HS-27A (cell line): ENCODE results near the gene ANKRD2.
A peak's percentile ranks its signal among the peaks of the same experiment; 100 is the strongest.
"Not testable (repeated sequence)": the region's sequence is repeated elsewhere in the genome, so short reads cannot be mapped to it uniquely, and the experiment has no call there.

Experiments used
- DNase-seq: peaks from one replicate; pipeline ENCODE4 v3.0.0-alpha.2; 2012; ENCODE audit warnings: low read depth, missing footprints

The ANKRD2 gene, protein sequence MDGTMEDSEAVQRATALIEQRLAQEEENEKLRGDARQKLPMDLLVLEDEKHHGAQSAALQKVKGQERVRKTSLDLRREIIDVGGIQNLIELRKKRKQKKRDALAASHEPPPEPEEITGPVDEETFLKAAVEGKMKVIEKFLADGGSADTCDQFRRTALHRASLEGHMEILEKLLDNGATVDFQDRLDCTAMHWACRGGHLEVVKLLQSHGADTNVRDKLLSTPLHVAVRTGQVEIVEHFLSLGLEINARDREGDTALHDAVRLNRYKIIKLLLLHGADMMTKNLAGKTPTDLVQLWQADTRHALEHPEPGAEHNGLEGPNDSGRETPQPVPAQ

DNA sequence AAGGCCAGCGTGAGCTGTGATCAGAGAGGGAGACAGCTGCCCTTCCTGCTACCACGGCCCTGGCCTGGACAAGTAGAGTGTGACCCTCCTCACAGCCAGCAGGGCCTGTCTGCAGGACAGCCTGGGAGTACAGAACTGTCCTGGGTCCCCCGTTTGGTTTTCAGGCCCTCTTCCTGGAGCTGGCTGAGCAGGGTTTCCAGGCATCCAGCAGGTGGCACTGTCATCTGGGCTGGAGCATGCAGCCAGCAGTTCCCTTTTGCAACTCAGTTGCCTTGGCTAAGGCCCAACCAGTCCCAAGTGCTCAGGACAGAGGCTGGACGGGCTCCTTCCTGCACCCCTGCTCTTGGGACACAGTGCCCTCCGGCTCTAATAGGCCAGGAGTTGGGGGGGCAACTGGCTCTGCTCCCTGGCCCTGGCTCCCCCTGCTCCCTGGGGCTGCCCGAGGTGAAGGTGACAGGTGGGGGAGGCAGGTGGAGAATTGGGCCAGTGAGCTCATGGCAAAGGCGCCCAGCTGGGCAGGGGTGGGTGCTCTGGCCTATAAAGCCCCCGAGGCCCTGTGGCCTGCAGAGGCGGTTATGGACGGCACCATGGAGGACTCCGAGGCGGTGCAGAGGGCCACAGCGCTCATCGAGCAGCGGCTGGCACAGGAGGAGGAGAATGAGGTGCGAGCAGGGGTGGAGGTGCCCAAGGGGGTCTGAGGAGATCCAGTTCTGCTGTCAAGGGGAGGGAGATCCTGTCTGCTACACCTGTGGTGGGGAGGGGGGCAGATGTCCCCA is at the start of gene ANKRD2:
TSS of gene ANKRD2 (plus strand) at position 566 of the 776 bp plus-strand sequence. CDS start at position 576, 10 bp downstream.
- no peak for DNase-seq

DNA sequence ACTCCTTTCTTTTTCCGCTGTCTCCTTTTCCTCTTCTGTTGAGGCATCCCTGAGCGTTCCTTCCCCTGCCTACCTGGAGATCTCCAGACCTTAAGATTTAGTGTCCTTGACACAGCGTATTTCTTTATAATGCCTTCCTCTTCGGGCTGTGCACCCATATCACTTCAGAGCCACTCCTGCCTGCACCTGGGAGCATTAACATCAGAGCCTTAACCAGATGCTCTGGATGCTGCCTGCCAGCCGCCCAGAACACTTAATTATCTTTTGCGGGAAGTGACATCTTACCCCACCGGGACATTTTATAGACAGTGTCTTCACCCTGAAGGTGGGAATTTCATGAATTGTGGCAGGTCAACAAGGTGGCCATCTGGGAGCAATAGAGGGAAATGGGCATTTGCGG is 49.6 kb upstream of the ANKRD2 start:
- DNase-seq, result no peak

DNA sequence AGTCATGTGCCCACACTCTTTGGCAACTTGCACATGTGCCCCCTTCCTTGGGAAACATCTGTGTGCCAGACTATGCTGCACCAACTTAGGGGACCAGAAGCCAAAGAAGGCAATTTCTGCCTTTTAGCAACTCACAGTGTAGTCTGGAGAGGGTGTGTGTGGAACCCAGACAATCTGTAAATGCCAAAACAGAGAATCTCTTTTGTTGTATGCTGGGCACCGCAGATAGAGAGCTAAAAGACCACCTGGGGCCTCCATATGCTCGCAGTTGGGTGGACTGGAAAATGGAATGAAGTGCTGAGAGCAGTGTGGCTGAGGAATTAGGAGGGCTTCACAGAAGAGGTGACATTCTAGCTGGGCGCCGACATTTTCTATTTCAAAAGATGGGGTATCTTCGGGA is 47.5 kb upstream of the ANKRD2 start:
- no peak for DNase-seq

DNA sequence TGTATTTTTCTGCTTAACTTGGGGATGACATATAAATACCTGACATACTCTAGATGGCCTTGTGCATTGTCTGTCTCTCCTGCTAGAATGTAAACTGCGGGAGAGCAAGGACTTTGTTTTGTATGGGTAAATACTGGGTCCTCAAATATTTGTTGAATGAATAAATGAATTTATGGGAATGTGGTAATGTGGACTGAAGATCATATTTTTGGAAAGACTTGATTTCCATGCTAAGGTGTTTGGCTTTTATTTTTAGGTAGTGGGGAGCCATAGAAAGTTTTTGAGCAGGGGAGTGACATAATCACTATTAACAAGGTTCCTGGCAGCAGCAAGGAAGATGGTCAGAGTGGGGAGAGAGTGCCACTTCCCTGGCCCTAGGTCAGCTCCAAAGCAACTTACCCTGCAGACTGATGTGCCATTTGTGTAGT is 46.9 kb upstream of the ANKRD2 start:
- DNase-seq, result no peak

DNA sequence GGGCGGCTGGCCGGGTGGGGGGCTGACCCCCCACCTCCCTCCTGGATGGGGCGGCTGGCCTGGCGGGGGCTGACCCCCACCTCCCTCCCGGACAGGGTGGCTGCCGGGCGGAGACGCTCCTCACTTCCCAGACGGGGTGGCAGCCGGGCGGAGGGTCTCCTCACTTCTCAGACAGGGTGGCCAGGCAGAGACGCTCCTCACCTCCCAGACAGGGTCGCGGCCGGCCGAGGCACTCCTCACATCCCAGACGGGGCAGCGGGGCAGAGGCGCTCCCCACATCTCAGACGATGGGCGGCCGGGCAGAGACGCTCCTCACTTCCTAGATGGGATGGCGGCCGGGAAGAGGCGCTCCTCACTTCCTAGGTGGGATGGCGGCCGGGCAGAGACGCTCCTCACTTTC is 43.7 kb upstream of the ANKRD2 start:
- not testable (repeated sequence) for DNase-seq

DNA sequence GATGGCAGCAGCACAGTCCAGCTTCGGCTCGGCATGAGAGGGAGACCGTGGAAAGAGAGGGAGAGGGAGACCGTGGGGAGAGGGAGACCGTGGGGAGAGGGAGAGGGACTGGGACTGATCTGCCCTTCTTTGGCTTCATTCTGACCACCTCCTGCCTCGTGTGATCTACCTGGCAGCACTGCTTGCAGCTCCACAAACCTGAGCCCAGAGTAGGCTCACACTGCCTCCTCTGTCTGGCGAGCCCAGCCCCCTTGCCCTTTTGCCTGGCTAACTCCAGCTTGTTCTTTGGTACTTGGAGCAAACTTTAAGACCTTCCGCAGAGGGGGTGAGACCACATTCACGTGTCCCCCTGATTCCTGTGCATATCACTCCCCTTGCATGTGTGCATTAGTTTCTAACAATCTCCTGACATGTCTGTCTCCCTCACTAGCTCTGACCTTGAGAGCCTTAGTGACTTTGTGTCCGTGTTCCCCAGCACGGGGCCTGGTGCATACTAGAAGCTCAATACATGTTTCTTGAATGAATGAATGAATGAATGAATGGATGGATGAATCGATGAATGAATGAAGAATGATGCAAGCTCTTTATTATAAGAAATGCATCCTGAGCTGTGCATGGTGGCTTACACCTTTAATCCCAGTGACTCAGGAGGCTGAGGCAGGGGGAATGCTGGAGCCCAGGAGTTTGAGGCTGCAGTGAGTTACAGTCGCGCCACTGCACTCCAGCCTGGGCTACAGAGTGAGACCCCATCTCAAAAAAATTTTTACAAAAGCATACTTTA is 42.7 kb upstream of the ANKRD2 start:
- no peak for DNase-seq

DNA sequence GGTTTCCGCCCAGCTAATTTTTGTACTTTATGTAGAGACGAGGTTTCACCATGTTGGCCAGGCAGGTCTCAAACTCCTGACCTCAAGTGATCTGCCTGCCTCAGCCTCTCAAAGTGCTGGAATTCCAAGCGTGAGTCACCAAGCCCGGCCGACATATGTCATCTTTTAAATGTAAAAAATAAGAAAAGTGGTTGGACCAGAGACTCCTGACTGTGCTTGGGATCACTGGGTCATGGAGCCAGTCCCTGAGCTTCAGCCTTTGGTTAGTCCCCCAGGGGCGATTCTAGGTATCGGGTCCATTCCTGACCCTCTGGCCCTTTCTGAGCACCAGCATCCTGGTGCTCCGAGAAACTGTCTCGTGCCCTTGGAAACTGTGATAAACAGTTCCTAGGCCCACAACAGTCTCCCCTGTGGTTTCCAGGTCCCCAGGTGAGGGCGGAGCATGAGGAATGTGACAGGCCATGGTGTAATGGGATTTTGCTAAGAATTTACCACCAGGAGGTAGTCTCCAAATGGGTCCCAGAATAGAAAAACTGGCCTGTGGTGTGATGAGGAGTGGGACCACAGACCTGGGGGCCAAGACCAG is 41.1 kb upstream of the ANKRD2 start:
- DNase-seq, result no peak

DNA sequence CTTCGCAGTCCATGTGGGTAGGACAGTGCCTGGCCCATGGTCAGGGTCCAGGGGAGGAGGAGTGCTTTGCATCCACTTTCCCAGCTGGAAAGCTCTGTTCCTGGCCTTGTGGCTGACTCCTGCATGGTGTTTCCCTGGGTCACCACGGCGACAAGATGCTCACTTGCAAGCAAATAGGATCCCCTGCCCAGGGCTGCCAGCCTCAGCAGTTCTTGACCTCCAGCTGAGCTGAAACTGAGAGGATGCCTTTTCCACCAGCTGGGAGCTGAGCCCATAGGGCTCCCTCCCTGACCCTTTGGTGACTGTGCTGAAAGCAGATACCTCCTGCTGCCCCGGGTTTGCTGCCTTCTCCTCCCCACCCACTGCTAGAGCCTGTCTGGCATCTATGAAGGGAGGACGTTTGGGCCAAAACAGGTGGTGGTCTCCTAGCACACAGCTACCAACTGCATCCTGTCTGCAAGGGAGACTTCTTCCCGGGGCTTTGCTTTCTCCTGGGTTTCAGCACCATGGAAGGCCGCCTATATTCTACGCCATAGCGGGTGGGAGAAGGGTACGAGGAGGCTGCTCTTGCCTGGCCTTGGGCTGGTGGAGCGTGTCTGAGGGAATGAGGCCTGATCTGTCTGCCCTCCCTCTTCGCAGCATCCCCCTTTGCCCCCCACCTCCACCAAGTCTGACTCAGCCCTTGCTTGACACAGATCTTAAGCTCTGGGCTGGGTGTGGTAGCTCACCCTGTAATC is 39.5 kb upstream of the ANKRD2 start:
- no peak for DNase-seq

DNA sequence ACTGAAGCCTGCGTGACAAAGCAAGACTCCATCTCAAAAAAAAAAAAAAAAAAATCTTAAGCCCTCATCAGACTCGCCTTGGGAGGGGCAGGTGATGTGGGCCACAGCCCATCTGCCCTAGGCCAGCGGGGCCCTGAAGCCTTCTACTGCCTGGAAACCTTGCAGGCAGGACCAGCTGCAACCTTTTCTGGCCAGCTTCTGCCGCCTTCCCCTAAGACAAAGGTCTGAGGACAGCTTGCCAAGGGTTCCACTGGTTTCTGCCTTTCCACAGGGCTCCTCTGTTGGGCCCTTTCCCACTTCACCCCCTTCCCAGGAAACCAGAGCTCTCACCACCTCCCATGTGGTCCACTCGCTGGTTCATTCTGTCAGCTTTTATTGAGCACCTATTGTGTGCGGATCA is 38.7 kb upstream of the ANKRD2 start:
- DNase-seq, result no peak

DNA sequence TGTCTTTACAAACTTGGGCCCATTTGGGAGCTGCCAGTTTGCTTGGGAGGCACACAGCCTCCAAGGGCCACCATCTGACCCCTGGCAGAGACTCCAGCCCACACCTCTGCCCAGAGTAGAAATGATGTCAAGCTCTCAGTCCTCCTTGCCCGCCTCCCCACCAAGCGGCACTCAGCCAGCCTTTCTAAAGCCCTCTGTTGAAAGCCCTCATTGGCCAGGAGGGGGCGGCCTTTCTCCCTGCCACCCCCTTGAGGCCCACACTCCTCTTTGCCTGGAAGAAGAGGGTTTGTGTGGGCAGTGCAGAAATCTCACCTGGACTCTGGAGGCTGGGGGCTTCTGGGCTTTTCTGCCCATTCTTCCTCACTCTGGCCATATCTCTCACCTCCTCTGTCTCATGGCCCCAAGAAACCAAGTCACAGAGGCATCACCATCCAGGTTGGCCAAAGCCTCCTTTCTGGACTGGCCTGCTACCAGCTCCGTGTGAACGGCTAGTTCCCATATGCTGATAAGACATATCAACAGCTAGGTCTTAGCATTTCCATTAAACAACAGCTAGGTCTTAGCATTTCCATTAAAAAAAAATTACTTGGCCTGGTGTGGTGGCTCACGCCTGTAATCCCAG is 37.7 kb upstream of the ANKRD2 start:
- no peak for DNase-seq

DNA sequence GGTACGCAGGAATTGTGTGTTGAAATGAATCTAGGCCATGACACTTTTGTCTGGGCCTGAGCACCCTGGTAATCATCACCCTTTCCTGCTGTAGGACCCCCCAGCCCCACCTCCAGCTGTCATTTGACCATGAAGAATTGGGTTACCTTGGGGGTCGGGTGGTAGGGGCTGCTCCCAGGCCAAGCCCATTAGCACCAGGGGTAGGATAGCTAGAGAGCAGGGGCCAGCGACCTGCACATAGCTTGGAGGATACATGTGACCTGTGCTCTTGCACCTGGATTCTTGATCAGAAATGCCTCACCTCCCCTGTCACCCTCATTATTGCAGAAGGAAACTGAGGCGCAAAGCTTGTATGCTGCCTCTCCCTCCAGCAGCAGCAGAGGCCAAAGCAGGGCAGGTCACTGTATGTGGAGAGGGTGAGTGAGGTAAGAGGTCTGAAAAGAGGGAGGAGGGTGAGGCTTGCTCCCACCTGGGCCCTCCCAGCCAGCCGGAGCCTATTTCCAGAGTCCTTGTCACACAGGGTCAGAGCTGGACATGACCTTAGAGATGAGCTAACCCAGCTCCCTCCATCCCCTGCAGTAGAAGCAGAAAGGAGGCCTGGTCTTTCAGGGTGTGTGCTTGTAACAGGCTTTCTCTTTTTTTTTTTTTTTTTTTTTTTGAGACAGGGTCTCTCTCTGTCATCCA is 35.3 kb upstream of the ANKRD2 start:
- no peak for DNase-seq

DNA sequence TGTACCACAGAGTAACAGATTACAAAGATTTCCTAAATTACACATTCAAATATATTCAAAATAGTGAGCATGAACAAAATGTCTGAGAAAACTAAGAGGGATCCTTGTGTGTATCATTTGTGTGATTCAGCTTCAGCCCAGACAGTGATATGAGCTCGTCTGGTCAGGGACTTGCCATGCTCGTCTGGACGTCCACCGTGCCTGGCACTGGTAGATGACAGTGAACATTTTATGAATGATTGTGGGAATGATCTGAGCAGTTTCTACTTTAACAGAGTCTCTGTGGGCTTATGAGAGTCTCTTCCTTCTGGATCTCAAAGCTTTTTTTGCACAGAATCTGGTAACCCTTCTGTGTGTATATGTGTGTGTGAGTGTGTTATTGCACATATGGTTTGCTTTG is 34.2 kb upstream of the ANKRD2 start:
- no peak for DNase-seq

DNA sequence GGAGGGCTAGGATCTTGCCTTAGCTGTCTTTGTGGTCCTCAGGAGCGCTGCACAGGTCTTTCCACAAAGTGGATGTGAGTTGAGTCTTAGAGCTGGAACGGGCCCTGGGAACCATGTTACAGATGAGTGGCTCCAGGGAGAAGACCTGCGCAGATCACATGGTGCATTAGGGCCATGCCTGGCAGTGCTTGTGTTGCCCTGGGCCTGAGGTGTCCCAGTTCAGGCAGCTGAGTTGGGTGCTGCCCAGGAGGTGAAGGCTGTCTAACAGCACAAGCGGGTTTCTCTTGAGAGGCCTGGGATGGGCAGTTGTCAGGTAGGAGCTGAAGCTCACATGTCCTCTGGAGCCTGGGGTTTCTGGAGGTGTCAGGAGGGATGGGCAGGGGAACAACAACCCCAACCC is 33.7 kb upstream of the ANKRD2 start:
- no peak for DNase-seq

DNA sequence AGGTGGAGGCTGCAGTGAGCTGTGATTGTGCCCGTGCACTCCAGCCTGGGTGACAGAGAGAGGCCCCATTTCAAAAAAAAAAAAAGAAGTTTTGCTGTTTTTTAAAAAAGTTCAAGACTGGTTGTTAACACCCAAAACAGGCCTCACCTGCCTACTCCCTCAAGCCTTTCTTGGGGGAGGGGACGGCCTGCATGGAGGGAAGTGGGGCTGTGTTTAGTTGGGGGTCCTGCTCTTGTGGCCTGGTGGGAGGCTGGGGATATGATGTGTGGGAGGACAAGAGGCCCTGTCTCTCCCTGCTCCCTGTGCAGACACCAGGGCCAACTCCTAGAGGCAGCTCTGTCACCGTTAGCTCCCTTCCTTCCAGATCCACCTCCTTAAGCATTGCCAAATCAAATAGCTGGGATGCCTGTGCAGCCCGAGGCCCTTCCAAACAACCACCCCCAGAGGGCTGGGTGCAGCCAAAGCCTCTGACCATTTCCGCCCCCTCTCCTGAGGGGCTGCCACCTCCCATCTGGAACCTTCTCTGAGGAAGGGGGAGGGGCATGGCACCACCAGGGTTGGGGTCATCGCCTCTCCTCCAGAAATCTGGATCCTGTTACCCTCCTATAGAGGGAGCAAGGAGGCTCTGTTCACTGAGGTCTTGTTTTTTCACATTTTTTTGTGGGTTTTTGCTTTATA is 32.9 kb upstream of the ANKRD2 start:
- no peak for DNase-seq

DNA sequence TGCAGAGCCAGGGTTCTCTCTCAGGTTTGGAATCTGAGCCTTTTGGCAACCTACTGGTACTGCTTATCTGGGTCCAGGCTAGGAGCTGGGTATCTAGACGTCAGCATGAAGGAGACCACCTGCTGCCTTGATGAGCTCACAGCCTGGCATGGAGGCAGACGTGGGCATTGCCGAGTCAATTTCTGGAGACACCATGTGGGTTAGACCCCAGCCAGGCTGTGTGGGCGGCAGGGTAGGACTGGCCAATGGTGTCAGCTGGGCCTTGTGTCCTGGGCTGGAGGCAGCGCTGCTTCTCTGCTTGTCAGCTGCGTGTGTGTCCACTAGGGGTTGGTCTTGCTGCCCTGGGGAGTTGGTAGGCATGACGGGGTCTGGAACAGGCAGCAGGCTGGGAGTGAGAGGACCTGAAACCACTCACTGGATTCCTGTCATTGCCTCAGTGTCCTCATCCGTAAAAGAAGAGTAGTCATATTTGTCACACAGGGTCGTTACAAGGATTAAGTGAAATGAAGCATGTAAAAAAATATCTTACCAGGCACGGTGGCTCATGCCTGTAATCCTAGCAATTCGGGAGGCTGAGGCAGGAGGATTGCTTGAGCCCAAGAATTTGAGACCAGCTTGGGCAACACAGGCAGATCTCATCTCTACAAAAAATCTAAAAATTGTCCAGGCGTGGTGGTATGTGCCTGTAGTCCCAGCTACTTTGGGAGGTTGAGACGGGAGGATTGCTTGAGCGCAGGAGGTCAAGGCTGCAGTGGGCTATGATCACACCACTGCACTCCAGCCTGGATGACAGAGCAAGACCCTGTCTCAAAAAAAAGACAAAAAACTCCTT is 31.7 kb upstream of the ANKRD2 start:
- DNase-seq, result no peak

DNA sequence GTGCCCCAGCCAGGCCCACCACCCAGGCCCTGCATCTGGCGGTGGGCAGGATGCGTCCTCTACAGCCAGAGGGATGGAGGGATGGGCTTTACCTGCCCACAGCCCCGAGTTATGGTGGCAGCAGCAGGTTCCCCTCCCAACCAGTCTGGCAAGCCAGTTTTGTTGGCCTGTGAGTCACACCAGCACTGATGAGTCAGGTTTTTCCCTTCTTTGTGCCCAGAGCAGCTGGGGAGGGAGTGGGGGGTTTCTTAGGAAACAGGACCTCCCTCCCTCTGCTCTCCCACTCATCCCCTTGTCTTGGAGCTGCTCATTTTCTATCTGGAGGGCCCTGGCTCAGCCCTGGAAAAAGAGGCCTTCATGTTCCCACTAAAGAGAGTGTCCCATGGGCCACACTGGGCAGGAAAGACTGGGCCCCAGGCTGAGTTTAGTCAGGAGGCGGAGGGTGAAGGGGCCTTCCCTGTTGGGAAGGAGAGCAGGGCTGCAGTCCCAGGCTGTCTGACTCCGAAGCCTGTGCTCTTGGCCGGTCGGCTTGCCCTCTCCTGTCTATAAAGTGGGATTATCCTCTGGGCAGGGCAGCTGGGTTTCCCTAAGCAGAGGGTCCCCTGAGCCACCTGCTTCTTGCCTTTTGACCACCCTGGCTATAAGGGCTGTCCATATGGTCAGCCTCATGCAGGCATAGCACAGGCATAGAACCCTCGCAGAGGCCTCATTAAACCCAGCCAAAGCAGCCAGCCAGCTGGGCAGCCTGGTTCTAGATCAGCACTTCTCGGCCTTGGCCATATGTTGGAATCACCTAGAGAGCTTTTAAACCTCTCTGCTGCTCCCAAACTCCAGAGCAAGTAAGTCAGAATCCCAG is 30.2 kb upstream of the ANKRD2 start:
- peak; percentile 64 for DNase-seq

DNA sequence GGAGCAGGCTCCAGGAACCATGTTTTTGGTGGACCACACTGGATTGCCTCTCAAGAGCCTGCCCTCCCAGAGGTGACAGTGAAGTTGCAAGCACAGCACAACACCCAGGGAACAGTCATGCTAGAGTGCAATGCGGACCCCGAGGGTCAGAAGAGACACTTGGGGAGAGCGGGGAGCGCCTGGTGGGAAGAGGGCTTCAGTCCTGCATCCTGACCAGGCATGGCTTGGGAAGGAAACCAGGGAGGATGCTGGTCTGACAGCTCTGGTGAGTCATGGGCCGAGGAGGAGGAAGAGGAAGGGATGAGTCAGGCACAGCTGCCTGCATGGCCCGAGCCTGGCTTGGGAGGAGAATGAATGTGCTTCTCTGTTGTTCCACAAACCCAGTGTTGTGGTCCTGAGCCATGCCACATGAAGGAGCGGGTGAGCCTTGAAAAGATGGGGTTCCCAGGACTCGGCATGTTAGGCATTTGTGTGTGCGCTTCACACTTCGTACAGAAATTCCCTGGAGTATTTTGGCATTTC is 29.5 kb upstream of the ANKRD2 start:
- peak; percentile 83 for DNase-seq
